ENCODE data around the gene SERPINI2.
"Not testable (repeated sequence)": the region's sequence is repeated elsewhere in the genome, so short reads cannot be mapped to it uniquely, and the experiment has no call there.

Gene SERPINI2

DNA sequence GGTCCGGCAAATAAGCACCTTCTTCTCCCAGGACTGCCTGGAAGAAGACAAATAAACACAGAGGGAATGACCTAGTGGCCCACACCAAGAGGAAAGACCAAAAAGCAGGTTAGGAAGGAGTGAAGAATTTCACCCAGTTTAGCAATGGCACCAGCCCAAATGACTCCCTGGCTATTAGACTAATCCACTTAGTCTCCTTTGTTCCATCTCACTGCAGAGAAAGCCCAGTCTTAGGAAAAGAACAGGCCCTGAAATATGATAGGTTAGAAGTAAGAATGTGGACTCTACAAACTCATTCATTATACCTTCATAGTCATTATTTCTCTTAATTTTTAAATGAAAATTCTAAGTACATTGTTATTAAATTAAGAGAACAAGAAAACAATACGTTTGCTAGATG is 23.2 kb downstream of the SERPINI2 start:
- DNase-seq (ENCODE audit: low read depth in 2 of 2, low spot score in 1 of 2): no peak

DNA sequence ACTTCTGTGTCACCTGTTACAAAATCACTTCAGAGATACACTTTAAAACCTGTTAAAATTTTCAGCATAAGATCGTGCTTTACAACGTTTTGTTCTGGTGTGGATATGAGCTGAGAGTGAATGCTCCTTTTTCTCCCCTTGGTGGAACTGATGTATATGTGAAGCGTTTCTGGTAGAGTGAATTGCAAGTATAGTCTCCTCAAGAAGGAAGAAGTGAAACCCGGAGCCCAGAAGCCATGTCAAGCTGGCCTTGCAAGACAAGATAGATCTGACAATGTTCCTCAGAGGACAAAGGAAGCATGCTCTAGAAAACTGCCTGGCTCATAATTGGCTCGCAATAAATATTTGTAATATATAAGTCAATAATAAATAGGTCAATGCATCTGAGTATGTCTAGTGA is 23.6 kb downstream of the SERPINI2 start:
- no peak for DNase-seq (ENCODE audit: low read depth in 2 of 2, low spot score in 1 of 2)

DNA sequence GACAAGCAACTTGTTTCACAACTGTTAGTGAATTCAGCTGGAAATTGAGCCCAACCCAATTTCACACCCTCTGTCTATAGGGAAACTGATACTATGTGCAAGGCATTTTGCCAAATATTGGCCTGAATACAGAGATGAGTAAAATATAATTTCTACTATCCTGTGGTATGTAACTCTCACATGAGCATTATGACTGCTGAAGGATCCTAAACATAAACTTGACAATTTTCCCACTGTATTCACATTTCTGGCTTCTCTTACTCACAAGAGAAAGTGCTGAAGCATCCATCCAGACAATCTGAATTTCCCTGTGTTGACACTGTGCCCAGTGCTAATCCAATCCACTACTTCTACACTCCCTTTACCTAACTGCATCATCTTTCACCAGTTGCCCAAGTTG is 28.4 kb downstream of the SERPINI2 start:
- DNase-seq (ENCODE audit: low read depth in 2 of 2, low spot score in 1 of 2): no peak

DNA sequence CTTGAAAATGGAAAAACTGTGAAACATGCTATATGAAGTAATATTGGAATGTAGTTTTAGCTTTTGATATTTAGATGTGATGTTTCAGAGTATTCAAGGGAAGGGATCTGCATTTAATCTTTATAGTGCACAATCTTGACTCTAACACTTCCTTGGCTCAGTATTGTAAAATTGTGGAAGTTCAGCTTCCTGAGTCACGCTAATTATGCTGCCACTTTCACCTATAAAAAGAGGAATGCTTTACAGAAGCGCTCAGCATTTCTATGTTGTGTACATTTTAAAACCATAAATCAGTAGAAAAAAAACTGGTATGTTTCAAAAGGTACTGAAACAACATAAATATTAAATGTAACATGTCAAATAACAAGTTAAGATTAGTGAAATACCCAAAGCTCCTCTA is 32.6 kb downstream of the SERPINI2 start:
- DNase-seq (ENCODE audit: low read depth in 2 of 2, low spot score in 1 of 2): no peak

DNA sequence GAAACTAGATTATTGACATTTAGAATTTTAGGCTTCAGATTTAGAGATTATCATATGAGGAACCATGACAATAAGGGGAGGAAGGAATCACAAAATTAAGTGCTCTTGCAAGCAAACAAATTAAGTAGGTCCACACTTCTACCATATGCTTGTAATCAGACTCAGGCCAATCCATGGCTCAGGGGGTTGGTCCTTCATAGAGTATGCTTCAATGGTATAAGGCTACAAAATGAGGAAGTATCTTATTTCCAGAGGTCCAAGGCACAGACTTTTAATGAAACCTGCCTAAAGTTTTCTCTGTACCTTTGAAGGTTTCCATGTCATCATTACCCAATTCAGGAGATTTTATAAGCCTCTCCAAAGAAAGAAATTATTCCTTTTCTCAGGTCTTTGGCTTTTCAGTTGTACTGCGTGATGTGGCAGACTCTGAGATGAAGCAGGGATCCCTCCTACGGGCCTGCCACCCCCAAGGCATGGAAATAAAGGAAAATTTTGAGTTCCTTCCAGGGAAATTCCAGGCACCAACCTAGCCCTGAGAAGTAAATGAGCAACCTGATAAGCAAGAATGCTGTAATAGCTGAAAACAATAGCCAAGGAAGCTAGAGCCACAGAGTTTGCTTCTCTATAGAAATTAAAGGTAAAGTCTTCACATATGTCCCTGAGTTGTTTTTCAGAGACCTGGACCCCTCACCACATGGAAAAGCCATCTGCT is 36.3 kb downstream of the SERPINI2 start:
- no peak for DNase-seq (ENCODE audit: low read depth in 2 of 2, low spot score in 1 of 2)

DNA sequence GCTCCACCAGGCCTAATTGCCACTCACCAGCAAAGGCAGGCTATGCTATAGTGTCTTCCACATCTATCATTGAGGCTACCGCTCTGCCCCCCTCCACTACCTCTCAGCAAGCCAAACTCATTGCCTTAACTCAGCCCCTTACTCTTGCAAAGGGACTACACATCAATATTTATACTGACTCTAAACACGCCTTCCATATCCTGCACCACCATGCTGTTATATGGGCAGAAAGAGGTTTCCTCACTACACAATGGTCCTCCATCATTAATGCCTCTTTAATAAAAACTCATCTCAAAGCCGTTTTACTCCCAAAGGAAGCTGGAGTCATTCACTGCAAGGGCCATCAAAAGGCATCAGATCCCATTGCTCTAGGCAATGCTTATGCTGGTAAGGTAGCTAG is 46.9 kb downstream of the SERPINI2 start:
- DNase-seq (ENCODE audit: low read depth in 2 of 2, low spot score in 1 of 2): not testable (repeated sequence)

DNA sequence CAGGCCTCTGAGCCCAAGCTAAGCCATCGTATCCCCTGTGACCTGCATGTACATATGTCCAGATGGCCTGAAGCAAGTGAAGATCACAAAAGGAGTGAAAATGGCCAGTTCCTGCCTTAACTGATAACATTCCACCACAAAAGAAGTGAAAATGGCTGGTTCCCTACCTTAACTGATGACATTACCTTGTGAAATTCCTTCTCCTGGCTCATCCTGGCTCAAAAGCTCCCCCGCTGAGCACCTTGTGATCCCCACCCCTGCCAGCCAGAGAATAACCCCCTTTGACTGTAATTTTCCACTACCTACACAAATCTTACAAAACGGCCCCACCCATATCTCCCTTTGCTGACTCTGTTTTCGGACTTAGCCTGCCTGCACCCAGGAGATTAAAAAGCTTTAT is 51.4 kb downstream of the SERPINI2 start:
- DNase-seq (ENCODE audit: low read depth in 2 of 2, low spot score in 1 of 2): not testable (repeated sequence)

DNA sequence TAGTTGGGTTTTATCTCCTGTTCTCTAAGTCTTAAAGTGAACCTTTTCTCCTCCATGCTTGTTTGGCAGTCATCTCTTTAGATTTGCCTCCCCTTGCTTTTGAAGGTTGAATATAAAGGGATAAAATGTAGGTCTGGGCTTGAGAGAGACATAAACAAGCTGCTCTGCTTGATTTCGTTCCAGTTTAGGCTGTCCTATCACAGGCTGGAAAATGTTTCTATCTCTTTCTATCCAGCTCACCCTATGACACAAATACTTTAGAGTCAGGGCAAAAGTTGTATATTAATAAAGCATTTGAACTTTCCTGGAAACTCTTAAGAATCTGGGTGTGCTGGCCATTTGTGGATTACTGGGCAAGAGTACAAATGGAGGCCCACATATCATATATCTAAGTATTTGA is 64.2 kb downstream of the SERPINI2 start:
- no peak for DNase-seq (ENCODE audit: low read depth in 2 of 2, low spot score in 1 of 2)

DNA sequence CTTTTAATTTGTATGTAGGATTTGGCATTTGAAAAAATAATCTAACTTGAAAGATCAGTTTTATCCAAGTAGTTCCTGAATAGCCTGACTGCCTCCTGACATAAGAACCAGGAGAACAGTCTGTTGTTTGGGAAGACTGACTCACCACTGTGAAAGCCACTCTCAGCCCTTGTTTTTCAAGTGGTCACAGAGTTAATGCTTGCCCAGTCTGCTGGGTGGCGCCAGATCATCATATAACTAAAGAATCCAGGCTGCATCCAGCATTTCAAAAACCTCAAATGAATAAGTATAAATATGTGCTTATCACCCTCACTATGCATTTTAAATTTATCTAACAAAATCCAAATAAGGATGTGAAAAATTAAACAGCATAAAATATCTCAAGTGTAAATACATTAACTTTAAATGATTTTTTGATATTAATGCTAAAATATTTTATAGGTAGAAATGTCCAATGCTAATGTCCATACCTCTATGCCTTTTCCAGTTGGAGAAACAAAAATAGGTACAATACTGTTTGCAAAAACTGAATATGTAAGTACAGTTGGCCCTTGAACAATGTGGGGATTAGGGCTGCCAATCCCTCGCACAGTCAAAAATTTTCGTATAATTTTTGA is 66.9 kb downstream of the SERPINI2 start:
- no peak for DNase-seq (ENCODE audit: low read depth in 2 of 2, low spot score in 1 of 2)

DNA sequence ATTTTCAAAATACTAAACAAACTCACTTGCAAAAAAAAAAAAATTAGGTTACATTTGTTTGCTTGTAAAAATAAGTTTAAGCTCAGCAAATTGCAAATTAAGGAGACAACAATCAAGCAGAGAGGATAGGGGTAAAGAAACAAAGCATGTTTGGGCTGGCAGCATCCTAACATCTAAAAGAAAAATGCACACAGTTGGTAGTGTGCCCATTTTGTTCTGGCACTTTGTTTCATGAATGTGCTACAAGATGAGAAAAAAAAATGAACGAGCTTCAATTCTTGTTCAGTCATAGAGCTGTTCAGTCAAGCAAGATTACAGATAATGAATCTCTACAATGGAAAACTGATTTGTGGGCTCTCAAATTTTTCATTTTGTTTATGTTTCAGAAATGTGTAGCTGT is 76.0 kb downstream of the SERPINI2 start:
- no peak for DNase-seq (ENCODE audit: low read depth in 2 of 2, low spot score in 1 of 2)

DNA sequence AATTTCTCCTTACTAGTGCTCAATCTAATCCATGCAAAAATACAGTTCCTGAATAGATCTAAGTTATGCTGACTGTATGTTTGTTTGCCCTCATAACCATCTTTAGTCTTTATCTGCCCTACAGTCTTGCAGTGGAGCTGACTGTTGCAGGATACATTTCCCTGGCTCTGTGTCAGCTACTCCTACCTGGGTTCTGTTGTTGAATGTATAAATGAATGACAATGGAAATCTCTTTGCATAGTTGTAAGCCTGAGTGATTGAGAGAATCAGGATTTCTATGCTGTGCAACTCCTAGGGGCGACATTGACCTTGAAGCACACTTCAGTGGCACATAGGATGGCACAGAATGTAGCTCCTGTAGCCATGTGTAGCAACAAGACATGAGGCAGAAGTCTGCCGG is 77.8 kb downstream of the SERPINI2 start:
- no peak for DNase-seq (ENCODE audit: low read depth in 2 of 2, low spot score in 1 of 2)

DNA sequence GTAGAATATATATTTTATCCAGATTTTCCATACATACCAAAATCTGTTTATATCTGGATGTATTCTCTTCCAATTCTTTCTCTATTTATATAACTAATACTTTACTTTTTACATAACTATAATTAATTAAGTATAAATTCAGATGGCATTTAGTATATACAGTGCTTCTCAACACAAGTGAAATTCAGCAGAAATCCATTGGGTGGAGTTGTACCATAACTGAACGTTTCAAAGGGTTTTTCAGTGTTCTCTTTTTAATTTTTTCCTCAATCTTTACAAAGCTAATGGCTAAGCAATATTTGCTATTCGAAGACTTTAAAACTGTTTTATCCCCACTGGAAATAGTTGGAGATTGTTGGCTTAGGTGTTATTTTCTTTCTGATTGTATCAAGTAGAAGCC is 79.8 kb downstream of the SERPINI2 start:
- no peak for DNase-seq (ENCODE audit: low read depth in 2 of 2, low spot score in 1 of 2)
